GM12878 (cell line): ENCODE results near the gene GIPC1. TPM values are rescaled to one million over a fixed set of nuclear protein-coding genes. Genes with fewer than 3 reads are reported as not detected.

ENCODE experiments used
- ATF7 ChIP-seq: fragments of 450-650 bp; IDR thresholded peaks from 2 replicates; pipeline ENCODE4 v1.6.1; 2016; ENCODE audit warnings: low read depth, mild to moderate bottlenecking
- BCL11A ChIP-seq: IDR thresholded peaks from 2 replicates; pipeline ENCODE4 v1.6.1; 2011; ENCODE audit warnings: low read depth, low read length
- CHD4 ChIP-seq: fragments of 200-600 bp; sonication (generic); IDR thresholded peaks from 2 replicates; pipeline ENCODE4 v1.6.1; 2016; ENCODE audit warnings: mild to moderate bottlenecking
- ESRRA ChIP-seq: IDR thresholded peaks from 2 replicates; pipeline ENCODE4 v1.6.1; 2012; ENCODE audit warnings: mild to moderate bottlenecking, low read length, improper control_type of control experiment
- EZH2 ChIP-seq: IDR thresholded peaks from 2 replicates; pipeline ENCODE4 v1.6.1; 2012; ENCODE audit warnings: low read depth, mild to moderate bottlenecking, control low read depth, inconsistent platforms, low read length, borderline replicate concordance; ENCODE audit not compliant: control insufficient read depth
- FOS ChIP-seq: IDR thresholded peaks from 3 replicates; pipeline ENCODE4 v1.6.1; 2011; ENCODE audit warnings: borderline replicate concordance; ENCODE audit not compliant: insufficient read length; ENCODE audit errors: extremely low read depth
- FOXK2 ChIP-seq: fragments of 450-650 bp; IDR thresholded peaks from 2 replicates; pipeline ENCODE4 v1.6.1; 2017; ENCODE audit warnings: mild to moderate bottlenecking, moderate library complexity
- NBN ChIP-seq: fragments of 450-650 bp; IDR thresholded peaks from 2 replicates; pipeline ENCODE4 v1.6.1; 2016
- NRF1 ChIP-seq: conservative IDR thresholded peaks from 2 replicates; pipeline ENCODE4 v1.6.1; 2011; ENCODE audit warnings: mild to moderate bottlenecking, low read depth, low read length, improper control_type of control experiment
- RBBP5 ChIP-seq: fragments of 200-600 bp; sonication (generic); conservative IDR thresholded peaks from 2 replicates; pipeline ENCODE4 v1.6.1; 2016
- RUNX3 ChIP-seq: IDR thresholded peaks from 2 replicates; pipeline ENCODE4 v1.6.1; 2012; ENCODE audit warnings: low read length, inconsistent platforms
- polyA plus RNA-seq, 11 experiments: library from polyadenylated mRNA; depleted of rRNA in 4 of 11; unstranded in 6 of 11; stranded (reverse) in 5 of 11; fragments of >200 nt; fragmentation: Nextera tagmentation in 4 of 11; fragmentation: Illumina TruSeq in 1 of 11; extraction: Ambion mirVana in 4 of 11; extraction: Trizol in 1 of 11; gene quantifications; 1 replicate in 1 of 11; 2 replicates in 10 of 11; pipeline versions ENCODE4 v1.2.1 to v1.2.3, GENCODE V29; 2011 to 2016; ENCODE audit warnings: inconsistent platforms in 2 of 11, missing spikeins in 2 of 11, low read depth in 1 of 11
- total RNA-seq, 4 experiments: library from RNA; depleted of rRNA in 3 of 4; stranded (reverse); fragments of >200 nt in 3 of 4; fragmentation: Illumina TruSeq in 1 of 4; extraction: Trizol in 1 of 4; gene quantifications; 2 replicates each; pipeline versions ENCODE4 v1.2.1 to v1.2.3, GENCODE V29; 2013 to 2021
- TF ChIP-seq, protein P1 (sequence below): fragments of 450-650 bp; conservative IDR thresholded peaks from 2 replicates; pipeline ENCODE4 v1.6.1; 2017; ENCODE audit warnings: mild to moderate bottlenecking, moderate library complexity
- TF ChIP-seq, protein P2 (sequence below): fragments of 450-650 bp; IDR thresholded peaks from 2 replicates; pipeline ENCODE4 v1.6.1; 2016; ENCODE audit warnings: mild to moderate bottlenecking, moderate library complexity, borderline replicate concordance
- TF ChIP-seq, protein P3 (sequence below): fragments of 450-650 bp; formaldehyde crosslinking; IDR thresholded peaks from 2 replicates; pipeline ENCODE4 v1.4.0; 2020; ENCODE audit warnings: mild to moderate bottlenecking, moderate library complexity

GIPC1 gene
- total and polyA plus RNA-seq, 10 of the 15 experiments (the other 5 are each of a cell fraction or from before 2014, with no cell fraction given): 0.47 to 24.1 (median 13.6) TPM

DNA sequence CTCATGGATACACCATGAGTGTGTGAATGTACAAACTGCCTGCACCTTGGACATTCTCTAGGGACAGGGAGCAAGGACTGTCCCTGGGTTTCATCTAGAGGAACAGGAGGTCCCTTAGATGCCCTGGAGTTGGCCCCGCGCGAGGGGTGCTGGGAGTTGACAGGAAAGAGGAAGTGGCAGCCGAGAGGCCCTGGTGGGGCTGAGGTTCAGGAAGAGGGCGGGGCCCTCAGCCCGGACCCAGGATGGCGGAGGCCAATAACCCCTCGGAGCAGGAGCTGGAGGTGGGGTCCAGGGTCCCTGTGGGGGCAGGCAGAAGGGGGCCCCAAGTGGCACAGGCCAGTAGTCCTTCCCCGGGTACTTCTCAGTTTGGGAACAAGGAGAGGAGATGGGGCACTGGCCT is 55.9 kb downstream of the GIPC1 start (continued):
- TF ChIP-seq, protein P1, sequence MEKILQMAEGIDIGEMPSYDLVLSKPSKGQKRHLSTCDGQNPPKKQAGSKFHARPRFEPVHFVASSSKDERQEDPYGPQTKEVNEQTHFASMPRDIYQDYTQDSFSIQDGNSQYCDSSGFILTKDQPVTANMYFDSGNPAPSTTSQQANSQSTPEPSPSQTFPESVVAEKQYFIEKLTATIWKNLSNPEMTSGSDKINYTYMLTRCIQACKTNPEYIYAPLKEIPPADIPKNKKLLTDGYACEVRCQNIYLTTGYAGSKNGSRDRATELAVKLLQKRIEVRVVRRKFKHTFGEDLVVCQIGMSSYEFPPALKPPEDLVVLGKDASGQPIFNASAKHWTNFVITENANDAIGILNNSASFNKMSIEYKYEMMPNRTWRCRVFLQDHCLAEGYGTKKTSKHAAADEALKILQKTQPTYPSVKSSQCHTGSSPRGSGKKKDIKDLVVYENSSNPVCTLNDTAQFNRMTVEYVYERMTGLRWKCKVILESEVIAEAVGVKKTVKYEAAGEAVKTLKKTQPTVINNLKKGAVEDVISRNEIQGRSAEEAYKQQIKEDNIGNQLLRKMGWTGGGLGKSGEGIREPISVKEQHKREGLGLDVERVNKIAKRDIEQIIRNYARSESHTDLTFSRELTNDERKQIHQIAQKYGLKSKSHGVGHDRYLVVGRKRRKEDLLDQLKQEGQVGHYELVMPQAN: 0 out of 2 replicates have a peak, but pooled peaks have one; percentile 18
- TF ChIP-seq, protein P2, sequence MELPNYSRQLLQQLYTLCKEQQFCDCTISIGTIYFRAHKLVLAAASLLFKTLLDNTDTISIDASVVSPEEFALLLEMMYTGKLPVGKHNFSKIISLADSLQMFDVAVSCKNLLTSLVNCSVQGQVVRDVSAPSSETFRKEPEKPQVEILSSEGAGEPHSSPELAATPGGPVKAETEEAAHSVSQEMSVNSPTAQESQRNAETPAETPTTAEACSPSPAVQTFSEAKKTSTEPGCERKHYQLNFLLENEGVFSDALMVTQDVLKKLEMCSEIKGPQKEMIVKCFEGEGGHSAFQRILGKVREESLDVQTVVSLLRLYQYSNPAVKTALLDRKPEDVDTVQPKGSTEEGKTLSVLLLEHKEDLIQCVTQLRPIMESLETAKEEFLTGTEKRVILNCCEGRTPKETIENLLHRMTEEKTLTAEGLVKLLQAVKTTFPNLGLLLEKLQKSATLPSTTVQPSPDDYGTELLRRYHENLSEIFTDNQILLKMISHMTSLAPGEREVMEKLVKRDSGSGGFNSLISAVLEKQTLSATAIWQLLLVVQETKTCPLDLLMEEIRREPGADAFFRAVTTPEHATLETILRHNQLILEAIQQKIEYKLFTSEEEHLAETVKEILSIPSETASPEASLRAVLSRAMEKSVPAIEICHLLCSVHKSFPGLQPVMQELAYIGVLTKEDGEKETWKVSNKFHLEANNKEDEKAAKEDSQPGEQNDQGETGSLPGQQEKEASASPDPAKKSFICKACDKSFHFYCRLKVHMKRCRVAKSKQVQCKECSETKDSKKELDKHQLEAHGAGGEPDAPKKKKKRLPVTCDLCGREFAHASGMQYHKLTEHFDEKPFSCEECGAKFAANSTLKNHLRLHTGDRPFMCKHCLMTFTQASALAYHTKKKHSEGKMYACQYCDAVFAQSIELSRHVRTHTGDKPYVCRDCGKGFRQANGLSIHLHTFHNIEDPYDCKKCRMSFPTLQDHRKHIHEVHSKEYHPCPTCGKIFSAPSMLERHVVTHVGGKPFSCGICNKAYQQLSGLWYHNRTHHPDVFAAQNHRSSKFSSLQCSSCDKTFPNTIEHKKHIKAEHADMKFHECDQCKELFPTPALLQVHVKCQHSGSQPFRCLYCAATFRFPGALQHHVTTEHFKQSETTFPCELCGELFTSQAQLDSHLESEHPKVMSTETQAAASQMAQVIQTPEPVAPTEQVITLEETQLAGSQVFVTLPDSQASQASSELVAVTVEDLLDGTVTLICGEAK: peak; percentile 64; the same call in 1 of the 2 replicates
- no peak for TF ChIP-seq NRF1
- TF ChIP-seq, protein P3, sequence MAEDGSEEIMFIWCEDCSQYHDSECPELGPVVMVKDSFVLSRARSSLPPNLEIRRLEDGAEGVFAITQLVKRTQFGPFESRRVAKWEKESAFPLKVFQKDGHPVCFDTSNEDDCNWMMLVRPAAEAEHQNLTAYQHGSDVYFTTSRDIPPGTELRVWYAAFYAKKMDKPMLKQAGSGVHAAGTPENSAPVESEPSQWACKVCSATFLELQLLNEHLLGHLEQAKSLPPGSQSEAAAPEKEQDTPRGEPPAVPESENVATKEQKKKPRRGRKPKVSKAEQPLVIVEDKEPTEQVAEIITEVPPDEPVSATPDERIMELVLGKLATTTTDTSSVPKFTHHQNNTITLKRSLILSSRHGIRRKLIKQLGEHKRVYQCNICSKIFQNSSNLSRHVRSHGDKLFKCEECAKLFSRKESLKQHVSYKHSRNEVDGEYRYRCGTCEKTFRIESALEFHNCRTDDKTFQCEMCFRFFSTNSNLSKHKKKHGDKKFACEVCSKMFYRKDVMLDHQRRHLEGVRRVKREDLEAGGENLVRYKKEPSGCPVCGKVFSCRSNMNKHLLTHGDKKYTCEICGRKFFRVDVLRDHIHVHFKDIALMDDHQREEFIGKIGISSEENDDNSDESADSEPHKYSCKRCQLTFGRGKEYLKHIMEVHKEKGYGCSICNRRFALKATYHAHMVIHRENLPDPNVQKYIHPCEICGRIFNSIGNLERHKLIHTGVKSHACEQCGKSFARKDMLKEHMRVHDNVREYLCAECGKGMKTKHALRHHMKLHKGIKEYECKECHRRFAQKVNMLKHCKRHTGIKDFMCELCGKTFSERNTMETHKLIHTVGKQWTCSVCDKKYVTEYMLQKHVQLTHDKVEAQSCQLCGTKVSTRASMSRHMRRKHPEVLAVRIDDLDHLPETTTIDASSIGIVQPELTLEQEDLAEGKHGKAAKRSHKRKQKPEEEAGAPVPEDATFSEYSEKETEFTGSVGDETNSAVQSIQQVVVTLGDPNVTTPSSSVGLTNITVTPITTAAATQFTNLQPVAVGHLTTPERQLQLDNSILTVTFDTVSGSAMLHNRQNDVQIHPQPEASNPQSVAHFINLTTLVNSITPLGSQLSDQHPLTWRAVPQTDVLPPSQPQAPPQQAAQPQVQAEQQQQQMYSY (CRISPR knock-in tag): no peak
- no peak for TF ChIP-seq ESRRA
- TF ChIP-seq EZH2: no peak
- TF ChIP-seq RBBP5: no peak
- TF ChIP-seq FOS: no peak
- TF ChIP-seq ATF7: no peak
- peak; percentile 53 for TF ChIP-seq RUNX3
- TF ChIP-seq BCL11A: no peak
- TF ChIP-seq NBN: peak; percentile 68; the same call in 1 of the 2 replicates
- TF ChIP-seq CHD4: no peak
- TF ChIP-seq FOXK2: no peak
